Liver (tissue), 3 donors: ENCODE results near the gene ANKRD31.
"Not testable (repeated sequence)": the region's sequence is repeated elsewhere in the genome, so short reads cannot be mapped to it uniquely, and the experiment has no call there.

ENCODE experiments used
- GABPA ChIP-seq, 2 donors: IDR thresholded peaks in 1 of 2; conservative IDR thresholded peaks in 1 of 2; 2 replicates each; pipeline ENCODE4 v1.6.1; 2016; ENCODE audit warnings: antibody characterized with exemption in 2 of 2, mild to moderate bottlenecking in 1 of 2, moderate library complexity in 1 of 2
- TF ChIP-seq, protein P1 (sequence below): fragments of 150-350 bp; IDR thresholded peaks from 2 replicates; pipeline ENCODE4 v1.5.1; 2017; ENCODE audit warnings: improper control_type of control experiment, low read depth, low read length; ENCODE audit not compliant: missing input control
- TF ChIP-seq, protein P2 (sequence below): IDR thresholded peaks from 2 replicates; pipeline ENCODE4 v1.6.1; 2016; ENCODE audit warnings: antibody characterized with exemption, mild to moderate bottlenecking
- donor health status: healthy.
- donor health status: healthy.

- TF ChIP-seq, protein P1, sequence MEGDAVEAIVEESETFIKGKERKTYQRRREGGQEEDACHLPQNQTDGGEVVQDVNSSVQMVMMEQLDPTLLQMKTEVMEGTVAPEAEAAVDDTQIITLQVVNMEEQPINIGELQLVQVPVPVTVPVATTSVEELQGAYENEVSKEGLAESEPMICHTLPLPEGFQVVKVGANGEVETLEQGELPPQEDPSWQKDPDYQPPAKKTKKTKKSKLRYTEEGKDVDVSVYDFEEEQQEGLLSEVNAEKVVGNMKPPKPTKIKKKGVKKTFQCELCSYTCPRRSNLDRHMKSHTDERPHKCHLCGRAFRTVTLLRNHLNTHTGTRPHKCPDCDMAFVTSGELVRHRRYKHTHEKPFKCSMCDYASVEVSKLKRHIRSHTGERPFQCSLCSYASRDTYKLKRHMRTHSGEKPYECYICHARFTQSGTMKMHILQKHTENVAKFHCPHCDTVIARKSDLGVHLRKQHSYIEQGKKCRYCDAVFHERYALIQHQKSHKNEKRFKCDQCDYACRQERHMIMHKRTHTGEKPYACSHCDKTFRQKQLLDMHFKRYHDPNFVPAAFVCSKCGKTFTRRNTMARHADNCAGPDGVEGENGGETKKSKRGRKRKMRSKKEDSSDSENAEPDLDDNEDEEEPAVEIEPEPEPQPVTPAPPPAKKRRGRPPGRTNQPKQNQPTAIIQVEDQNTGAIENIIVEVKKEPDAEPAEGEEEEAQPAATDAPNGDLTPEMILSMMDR, result not testable (repeated sequence)
- TF ChIP-seq GABPA (IDR thresholded peaks at IDR 0.05 in 1 of 2, conservative IDR thresholded peaks at IDR 0.05 in 1 of 2), result not testable (repeated sequence)
- TF ChIP-seq, protein P2, sequence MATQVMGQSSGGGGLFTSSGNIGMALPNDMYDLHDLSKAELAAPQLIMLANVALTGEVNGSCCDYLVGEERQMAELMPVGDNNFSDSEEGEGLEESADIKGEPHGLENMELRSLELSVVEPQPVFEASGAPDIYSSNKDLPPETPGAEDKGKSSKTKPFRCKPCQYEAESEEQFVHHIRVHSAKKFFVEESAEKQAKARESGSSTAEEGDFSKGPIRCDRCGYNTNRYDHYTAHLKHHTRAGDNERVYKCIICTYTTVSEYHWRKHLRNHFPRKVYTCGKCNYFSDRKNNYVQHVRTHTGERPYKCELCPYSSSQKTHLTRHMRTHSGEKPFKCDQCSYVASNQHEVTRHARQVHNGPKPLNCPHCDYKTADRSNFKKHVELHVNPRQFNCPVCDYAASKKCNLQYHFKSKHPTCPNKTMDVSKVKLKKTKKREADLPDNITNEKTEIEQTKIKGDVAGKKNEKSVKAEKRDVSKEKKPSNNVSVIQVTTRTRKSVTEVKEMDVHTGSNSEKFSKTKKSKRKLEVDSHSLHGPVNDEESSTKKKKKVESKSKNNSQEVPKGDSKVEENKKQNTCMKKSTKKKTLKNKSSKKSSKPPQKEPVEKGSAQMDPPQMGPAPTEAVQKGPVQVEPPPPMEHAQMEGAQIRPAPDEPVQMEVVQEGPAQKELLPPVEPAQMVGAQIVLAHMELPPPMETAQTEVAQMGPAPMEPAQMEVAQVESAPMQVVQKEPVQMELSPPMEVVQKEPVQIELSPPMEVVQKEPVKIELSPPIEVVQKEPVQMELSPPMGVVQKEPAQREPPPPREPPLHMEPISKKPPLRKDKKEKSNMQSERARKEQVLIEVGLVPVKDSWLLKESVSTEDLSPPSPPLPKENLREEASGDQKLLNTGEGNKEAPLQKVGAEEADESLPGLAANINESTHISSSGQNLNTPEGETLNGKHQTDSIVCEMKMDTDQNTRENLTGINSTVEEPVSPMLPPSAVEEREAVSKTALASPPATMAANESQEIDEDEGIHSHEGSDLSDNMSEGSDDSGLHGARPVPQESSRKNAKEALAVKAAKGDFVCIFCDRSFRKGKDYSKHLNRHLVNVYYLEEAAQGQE, result not testable (repeated sequence)
These were observed 140.7 kb downstream of the ANKRD31 start for GRCh38 chr5:75095956-75096355.
